Fibroblast of lung (primary cell): Measurements from ENCODE around the gene ING4. TPM values are rescaled to one million over a fixed set of nuclear protein-coding genes. Genes with fewer than 3 reads are reported as not detected.

Source experiments
- DNase-seq, 2 donors: peaks; one replicate each; pipeline versions ENCODE4 v3.0.0 to v3.0.0-alpha.2; 2010; ENCODE audit warnings: low read depth in 2 of 2
- H2AFZ ChIP-seq: 2 replicates; pipeline ENCODE4 v1.5.1; 2012; ENCODE audit warnings: low read length, control low read depth, inconsistent platforms
- H3K27ac ChIP-seq: 2 replicates; pipeline ENCODE4 v1.5.1; 2011; ENCODE audit warnings: low read length, control low read depth; ENCODE audit not compliant: insufficient read depth
- H3K27me3 ChIP-seq: 2 replicates; pipeline ENCODE4 v1.5.1; 2011; ENCODE audit warnings: mild to moderate bottlenecking, low read length; ENCODE audit not compliant: control insufficient read depth, insufficient read depth
- H3K36me3 ChIP-seq: 2 replicates; pipeline ENCODE4 v1.5.1; 2011; ENCODE audit warnings: low read length; ENCODE audit not compliant: control insufficient read depth, insufficient read depth
- H3K4me1 ChIP-seq: 2 replicates; pipeline ENCODE4 v1.5.1; 2011; ENCODE audit warnings: low read length; ENCODE audit not compliant: control insufficient read depth, insufficient read depth; ENCODE audit errors: extremely low read depth
- H3K4me2 ChIP-seq: 2 replicates; pipeline ENCODE4 v1.5.1; 2011; ENCODE audit warnings: low read length, control low read depth; ENCODE audit not compliant: insufficient read depth; ENCODE audit errors: extremely low read depth
- H3K4me3 ChIP-seq, 4 experiments: fragments of 200-600 bp in 1 of 4; sonication (generic) in 1 of 4; replicated peaks in 1 of 4; 2 replicates each; pipeline ENCODE4 v1.5.1; 2011 to 2016; ENCODE audit warnings: low read length in 4 of 4, low read depth in 3 of 4, mild to moderate bottlenecking in 3 of 4, control low read depth in 2 of 4, inconsistent platforms in 1 of 4, mixed read lengths in 1 of 4; ENCODE audit not compliant: insufficient read depth in 1 of 4; ENCODE audit errors: control extremely low read depth in 1 of 4
- H3K79me2 ChIP-seq: 2 replicates; pipeline ENCODE4 v1.5.1; 2012; ENCODE audit warnings: mild to moderate bottlenecking, low read length, inconsistent platforms; ENCODE audit not compliant: control insufficient read depth, insufficient read depth
- H3K9ac ChIP-seq: 2 replicates; pipeline ENCODE4 v1.5.1; 2011; ENCODE audit warnings: mild to moderate bottlenecking, low read length, control low read depth; ENCODE audit not compliant: insufficient read depth
- H3K9me3 ChIP-seq: 2 replicates; pipeline ENCODE4 v1.5.1; 2012; ENCODE audit warnings: low read depth, low read length; ENCODE audit not compliant: control insufficient read depth, insufficient read depth
- H4K20me1 ChIP-seq: 2 replicates; pipeline ENCODE4 v1.5.1; 2011; ENCODE audit warnings: low read length; ENCODE audit not compliant: control insufficient read depth, insufficient read depth; ENCODE audit errors: extremely low read depth
- CTCF ChIP-seq, 2 donors: IDR thresholded peaks in 1 of 2; conservative IDR thresholded peaks in 1 of 2; 1 replicate in 1 of 2; 2 replicates in 1 of 2; pipeline ENCODE4 v1.5.1; 2011 to 2012; ENCODE audit warnings: low read length in 2 of 2, control low read depth in 1 of 2, inconsistent platforms in 1 of 2, low read depth in 1 of 2, mild to moderate bottlenecking in 1 of 2
- EZH2 ChIP-seq: IDR thresholded peaks from 2 replicates; pipeline ENCODE4 v1.5.1; 2012; ENCODE audit warnings: low read length, control low read depth, mild to moderate bottlenecking; ENCODE audit errors: missing control alignments
- polyA plus RNA-seq, 2 donors: library from polyadenylated mRNA; depleted of rRNA in 1 of 2; stranded (reverse) in 1 of 2; unstranded in 1 of 2; fragments of >200 nt; gene quantifications; 2 replicates each; pipeline ENCODE4 v1.2.1, GENCODE V29; 2011 to 2012; ENCODE audit warnings: missing spikeins in 1 of 2
- total RNA-seq: library from RNA; depleted of rRNA; stranded (reverse); fragments of >200 nt; gene quantifications from 2 replicates; pipeline ENCODE4 v1.2.1, GENCODE V29; 2014

Gene ING4
- total and polyA plus RNA-seq, 2 donors (not counting 1 experiment from before 2014, with no cell fraction given) = 36.0 to 47.1 TPM

GRCh38 chr12:6620137-6620884, 42.6 kb downstream of the ING4 start:
- H2AFZ ChIP-seq = no peak overlapping the region
- no peak overlapping the region for H3K4me3 ChIP-seq
- no peak overlapping the region for H3K27ac ChIP-seq
- no peak overlapping the region for H3K4me2 ChIP-seq
- H3K4me1 ChIP-seq = no peaks in the 10 kb centered on the region
- TF ChIP-seq CTCF (conservative IDR thresholded peaks at IDR 0.05 in 1 of 2, IDR thresholded peaks at IDR 0.05 in 1 of 2; ENCODE audit: low read depth in 1 of 2, low read length in 2 of 2) (peak; percentile 9 to 28), EZH2 (no peak)
- peak in 1 of 2 donors; percentile 63 for DNase-seq
- H3K36me3 ChIP-seq = no peaks in the 10 kb centered on the region
- H3K9ac ChIP-seq = no peak overlapping the region
- no peaks in the 10 kb centered on the region for H3K9me3 ChIP-seq
- no peaks in the 10 kb centered on the region for H4K20me1 ChIP-seq
- H3K27me3 ChIP-seq = no peaks in the 10 kb centered on the region
- H3K79me2 ChIP-seq = no peaks in the 10 kb centered on the region

DNA sequence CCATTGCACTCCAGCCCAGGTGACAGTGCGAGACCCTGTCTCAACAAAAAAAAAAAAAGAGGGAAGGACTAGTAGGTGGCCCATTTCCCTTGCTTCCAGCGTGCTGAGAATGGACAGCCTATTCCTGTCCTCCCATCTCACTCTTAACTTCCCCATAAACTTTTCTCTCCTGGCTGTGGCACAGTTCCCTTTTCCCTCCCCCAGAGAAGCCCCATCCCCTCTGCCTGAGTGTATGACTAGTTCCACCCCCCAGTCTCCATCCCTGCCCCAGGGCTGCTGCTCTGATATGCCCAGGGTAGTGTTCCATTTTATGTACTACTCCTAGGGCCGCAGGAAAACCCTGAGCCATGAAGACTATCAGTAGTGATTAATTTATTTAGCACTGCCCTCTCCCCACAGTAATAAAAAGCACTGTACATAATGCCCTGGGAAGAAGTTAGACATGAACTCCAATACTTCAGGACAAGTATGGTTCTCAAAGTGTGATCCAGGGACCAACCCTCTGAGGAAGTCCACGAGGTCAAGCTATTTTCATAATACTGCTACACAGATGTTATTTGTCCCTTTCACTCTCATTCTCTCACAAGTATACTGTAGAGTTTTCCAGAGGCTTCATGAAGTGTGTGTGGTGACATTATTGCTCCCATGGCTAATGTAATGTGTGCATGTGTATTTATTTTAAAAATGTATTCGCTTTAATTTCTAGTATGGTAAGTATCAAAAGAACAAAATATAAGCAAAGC, 44.3 kb downstream of the ING4 start:
- H3K4me2 ChIP-seq = no peak overlapping the region

More for the DNA sequence above, 44.3 kb downstream of the ING4 start:
- no peaks in the 10 kb centered on the region for H3K36me3 ChIP-seq
- no peak overlapping the region for H3K9ac ChIP-seq
- no peaks in the 10 kb centered on the region for H3K27me3 ChIP-seq
- H3K79me2 ChIP-seq = no peaks in the 10 kb centered on the region
- H2AFZ ChIP-seq = no peak overlapping the region
- H3K4me3 ChIP-seq = no peak overlapping the region
- DNase-seq = peak in 1 of 2 donors; percentile 36
- H4K20me1 ChIP-seq = no peaks in the 10 kb centered on the region
- H3K27ac ChIP-seq = no peak overlapping the region
- TF ChIP-seq EZH2 = no peak
- TF ChIP-seq CTCF (conservative IDR thresholded peaks at IDR 0.05 in 1 of 2, IDR thresholded peaks at IDR 0.05 in 1 of 2; ENCODE audit: low read depth in 1 of 2, low read length in 2 of 2) = no peak
- peaks cover 4% of the 10 kb centered on the region for H3K4me1 ChIP-seq
- no peaks in the 10 kb centered on the region for H3K9me3 ChIP-seq
